Stromal cell of bone marrow (primary cell): ENCODE results near the gene UBQLNL.

ENCODE experiments used
- DNase-seq: peaks from one replicate; pipeline ENCODE4 v3.0.0-alpha.2; 2012; ENCODE audit warnings: low read depth

The UBQLNL gene

GRCh38 chr11:5507177-5507932 lies 9.1 kb downstream of the UBQLNL start:
- DNase-seq: no peak

GRCh38 chr11:5505363-5506048 lies 11.0 kb downstream of the UBQLNL start:
- DNase-seq: no peak

- DNase-seq: no peak
Measured at GRCh38 chr11:5504403-5504921, 12.0 kb downstream of the UBQLNL start.

GRCh38 chr11:5500393-5500801 lies 16.1 kb downstream of the UBQLNL start:
- no peak for DNase-seq

GRCh38 chr11:5499671-5500070 lies 16.8 kb downstream of the UBQLNL start:
- DNase-seq: no peak

- no peak for DNase-seq
Measured at GRCh38 chr11:5489576-5490357, 26.7 kb downstream of the UBQLNL start.

GRCh38 chr11:5488798-5489399 lies 27.6 kb downstream of the UBQLNL start:
- DNase-seq: no peak

- no peak for DNase-seq
Measured at GRCh38 chr11:5488385-5488784, 28.1 kb downstream of the UBQLNL start, which contains the start of gene OR52D1. OR52D1 (plus strand) TSS chr11:5488685; CDS start chr11:5488707, 22 bp downstream.

GRCh38 chr11:5486421-5486820 lies 30.1 kb downstream of the UBQLNL start:
- no peak for DNase-seq

GRCh38 chr11:5486003-5486402 lies 30.5 kb downstream of the UBQLNL start:
- no peak for DNase-seq

GRCh38 chr11:5476186-5476819 lies 40.2 kb downstream of the UBQLNL start:
- peak; percentile 22 for DNase-seq

GRCh38 chr11:5473921-5474320 lies 42.6 kb downstream of the UBQLNL start:
- no peak for DNase-seq

- no peak for DNase-seq
Measured at GRCh38 chr11:5467527-5467926, 49.0 kb downstream of the UBQLNL start.
